Measurements from ENCODE around the gene FSCN2.

FSCN2 gene

GRCh38 chr17:81541123-81541522 is 12.9 kb downstream of the FSCN2 start (continued):
- TF ChIP-seq CREB5 (CRISPR knock-in tag; IDR thresholded peaks at IDR 0.05; ENCODE audit: low read depth), result no peak
- TF ChIP-seq ZNF8 (CRISPR knock-in tag; IDR thresholded peaks at IDR 0.05), result no peak
- no peak for TF ChIP-seq OSR1 (CRISPR knock-in tag; IDR thresholded peaks at IDR 0.05)

GRCh38 chr17:81542431-81543338 is 14.5 kb downstream of the FSCN2 start:
- TF ChIP-seq OSR1 (CRISPR knock-in tag; IDR thresholded peaks at IDR 0.05), result no peak
- no peak for TF ChIP-seq SNAI2 (CRISPR knock-in tag; IDR thresholded peaks at IDR 0.05)
- TF ChIP-seq POU6F1 (CRISPR knock-in tag; IDR thresholded peaks at IDR 0.05; ENCODE audit: borderline replicate concordance, low read depth), result no peak
- TF ChIP-seq ZFP30 (CRISPR knock-in tag; IDR thresholded peaks at IDR 0.05), result no peak
- TF ChIP-seq ISL1 (CRISPR knock-in tag; IDR thresholded peaks at IDR 0.05), result no peak
- TF ChIP-seq CSDC2 (CRISPR knock-in tag; IDR thresholded peaks at IDR 0.05), result no peak
- no peak for TF ChIP-seq ZNF565 (CRISPR knock-in tag; conservative IDR thresholded peaks at IDR 0.05; ENCODE audit: low read depth)
- TF ChIP-seq GLIS3 (CRISPR knock-in tag; IDR thresholded peaks at IDR 0.05), result no peak
- TF ChIP-seq PPARA (CRISPR knock-in tag; IDR thresholded peaks at IDR 0.05; ENCODE audit: borderline replicate concordance), result no peak
- TF ChIP-seq TSHZ2 (CRISPR knock-in tag; IDR thresholded peaks at IDR 0.05), result no peak
- no peak for TF ChIP-seq ESRRG (CRISPR knock-in tag; IDR thresholded peaks at IDR 0.05)
- no peak for TF ChIP-seq ZNF8 (CRISPR knock-in tag; IDR thresholded peaks at IDR 0.05)

GRCh38 chr17:81543339-81543675 is 15.1 kb downstream of the FSCN2 start:
- TF ChIP-seq ZFP3 (CRISPR knock-in tag; IDR thresholded peaks at IDR 0.05) (no peak), CREB5 (CRISPR knock-in tag; IDR thresholded peaks at IDR 0.05; ENCODE audit: low read depth) (no peak), PPARA (CRISPR knock-in tag; IDR thresholded peaks at IDR 0.05; ENCODE audit: borderline replicate concordance) (no peak), ARNTL (CRISPR knock-in tag; IDR thresholded peaks at IDR 0.05; ENCODE audit: borderline replicate concordance, low read depth) (no peak), TSHZ2 (CRISPR knock-in tag; IDR thresholded peaks at IDR 0.05) (no peak), CSDC2 (CRISPR knock-in tag; IDR thresholded peaks at IDR 0.05) (no peak), POU6F1 (CRISPR knock-in tag; IDR thresholded peaks at IDR 0.05; ENCODE audit: borderline replicate concordance, low read depth) (no peak), TOX (CRISPR knock-in tag; IDR thresholded peaks at IDR 0.05; ENCODE audit: borderline replicate concordance) (no peak), OSR1 (CRISPR knock-in tag; IDR thresholded peaks at IDR 0.05) (no peak), CSRNP3 (CRISPR knock-in tag; IDR thresholded peaks at IDR 0.05) (no peak), ESRRG (CRISPR knock-in tag; IDR thresholded peaks at IDR 0.05) (no peak), BACH2 (CRISPR knock-in tag; IDR thresholded peaks at IDR 0.05; ENCODE audit: borderline replicate concordance) (no peak), ZNF70 (CRISPR knock-in tag; IDR thresholded peaks at IDR 0.05) (no peak), ZNF565 (CRISPR knock-in tag; conservative IDR thresholded peaks at IDR 0.05; ENCODE audit: low read depth) (no peak), SNAI2 (CRISPR knock-in tag; IDR thresholded peaks at IDR 0.05) (no peak), ISL1 (CRISPR knock-in tag; IDR thresholded peaks at IDR 0.05) (no peak), TCF4 (CRISPR knock-in tag; IDR thresholded peaks at IDR 0.05; ENCODE audit: borderline replicate concordance) (no peak), ZFP30 (CRISPR knock-in tag; IDR thresholded peaks at IDR 0.05) (no peak)
- no peak for ATAC-seq

More at GRCh38 chr17:81542431-81543338, 14.5 kb downstream of the FSCN2 start:
- ATAC-seq, result no peak
